Cardiac septum (tissue), 1 donor: ENCODE data around the gene TCTN2. TPM values are rescaled to one million over a fixed set of nuclear protein-coding genes. Genes with fewer than 3 reads are reported as not detected.
A peak's percentile ranks its signal among the peaks of the same experiment; 100 is the strongest.

Experiments
- DNase-seq: peaks from one replicate; pipeline ENCODE4 v3.0.0-alpha.2; 2020; ENCODE audit warnings: low spot score
- intact Hi-C: fragments of 100-400 bp; cut with DNase I; formaldehyde crosslinking; loops from one replicate; pipeline ENCODE4 v1.14.0; 2022
- long read RNA-seq: library from polyadenylated mRNA; unstranded; transcript quantifications from one replicate; pipeline ENCODE4 v2.0.0, GENCODE V29; 2021
- total RNA-seq: library from RNA; stranded (reverse); fragmentation: NEBNext Ultra II Directional; extraction: Animal tissue kit (Norgen Biotek cat#: 25700); gene quantifications from one replicate; pipeline ENCODE4 v1.2.1, GENCODE V29; 2021
- donor health status: DM: no; HTN: no; CAD: no.

The TCTN2 gene
- 3.1 TPM for total RNA-seq
- long read RNA-seq, result 0 reads

- DNase-seq, result peak; percentile 96
- intact Hi-C loops, result no loop called here
Measured at GRCh38 chr12:123670882-123671728, at the start of gene TCTN2. Gene TCTN2, plus strand, starts transcription at chr12:123671113. Its CDS starts 128 bp downstream, at chr12:123671241.

DNA sequence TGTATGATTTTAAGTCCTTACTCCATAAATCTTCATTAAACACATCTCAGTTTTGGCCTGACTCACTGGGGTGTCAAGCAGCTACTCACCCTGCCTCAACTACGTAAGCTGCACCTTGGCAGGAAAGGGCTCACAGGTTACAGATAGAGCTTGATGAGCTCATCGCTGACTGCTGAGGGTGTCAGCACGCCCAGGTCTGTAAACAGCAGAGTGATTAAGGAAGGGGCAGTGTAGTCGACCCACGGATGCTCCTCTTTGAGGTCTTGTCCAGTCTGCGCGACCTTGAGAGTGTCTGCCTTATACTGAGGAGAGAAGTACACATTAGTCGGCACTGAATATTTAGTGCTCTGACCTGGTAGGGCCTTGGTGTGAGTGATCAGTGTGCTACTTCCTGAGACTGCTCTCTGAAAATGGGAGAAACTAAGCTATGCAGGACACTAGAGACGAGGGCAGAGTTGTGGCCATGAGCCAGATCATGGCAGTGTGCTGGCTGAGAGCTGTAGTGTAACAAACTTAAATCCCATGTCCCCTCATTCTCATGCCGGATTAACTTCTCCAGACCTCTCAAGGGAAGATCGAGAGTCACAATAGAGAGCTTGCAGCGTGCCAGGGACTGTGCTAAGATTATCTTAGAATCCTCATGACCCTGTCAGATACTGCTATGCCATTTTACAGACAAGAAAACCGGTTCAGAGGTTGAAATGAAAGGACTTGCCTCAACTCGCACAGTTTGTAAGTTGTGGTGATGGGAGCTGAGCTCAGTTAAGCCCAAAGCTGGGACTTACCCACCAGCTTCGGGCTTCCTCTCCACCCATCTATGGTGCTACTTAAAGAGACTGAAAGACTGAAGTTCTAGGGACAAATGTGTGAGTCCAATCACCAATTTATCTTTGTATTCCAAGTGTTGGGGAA, 49.0 kb upstream of the TCTN2 start:
- intact Hi-C loops, result no loop called here
- no peak for DNase-seq

DNA sequence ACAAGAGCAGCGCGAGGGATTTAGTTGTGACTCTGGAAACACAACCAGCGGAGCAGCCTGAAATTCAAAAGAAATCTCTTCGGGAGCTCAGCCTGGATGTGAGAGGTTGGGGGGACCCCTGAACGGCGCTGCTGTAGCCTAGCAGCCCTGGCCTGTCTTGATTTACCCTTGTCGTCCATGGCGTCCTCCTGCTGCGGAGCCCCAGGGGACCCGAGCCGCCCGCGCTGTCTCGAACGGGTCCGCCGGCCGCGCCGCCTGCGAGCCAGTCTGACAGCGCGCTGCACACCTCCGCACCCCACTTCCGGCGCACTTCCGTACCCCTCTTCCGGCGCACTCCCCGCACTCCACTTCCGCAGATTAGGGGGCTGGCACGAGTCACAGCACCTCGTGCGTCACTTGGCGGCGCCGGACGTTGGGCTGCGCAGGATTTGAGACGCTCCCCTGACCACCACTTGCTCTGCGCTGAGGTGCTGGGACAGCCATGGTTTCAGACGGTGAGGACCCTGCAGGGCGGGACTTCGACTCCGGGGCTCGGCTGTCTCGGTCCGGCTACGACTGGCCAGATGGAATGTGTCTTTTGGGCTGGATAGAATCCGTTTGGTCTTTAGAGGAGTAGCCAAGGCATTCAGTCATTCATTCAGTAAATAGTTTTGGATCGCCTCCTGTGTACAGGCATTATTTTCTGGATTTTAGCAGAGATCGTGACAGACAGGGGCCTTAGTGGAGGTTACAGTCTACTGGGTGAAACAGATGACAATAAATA, 37.4 kb upstream of the TCTN2 start, which contains the start of the genes EIF2B1 and GTF2H3:
Gene EIF2B1 (minus strand): TSS at position 308 of the 763 bp plus-strand sequence. CDS start 129 bp downstream, at position 179.
Gene GTF2H3 (plus strand): TSS at position 451 of the 763 bp plus-strand sequence. CDS start 31 bp downstream, at position 482.
- DNase-seq, result peak; percentile 96
- intact Hi-C loops, result loop anchor here (10.0 kb wide), 1 partner anchor 81 kb away; the partner anchor contains the start of gene ATP6V0A2

- intact Hi-C loops, result loop anchor here (10.0 kb wide), 1 partner anchor 81 kb away; the partner anchor contains the start of gene ATP6V0A2
- no peak for DNase-seq
Measured at GRCh38 chr12:123634142-123634561, 36.8 kb upstream of the TCTN2 start.

DNA sequence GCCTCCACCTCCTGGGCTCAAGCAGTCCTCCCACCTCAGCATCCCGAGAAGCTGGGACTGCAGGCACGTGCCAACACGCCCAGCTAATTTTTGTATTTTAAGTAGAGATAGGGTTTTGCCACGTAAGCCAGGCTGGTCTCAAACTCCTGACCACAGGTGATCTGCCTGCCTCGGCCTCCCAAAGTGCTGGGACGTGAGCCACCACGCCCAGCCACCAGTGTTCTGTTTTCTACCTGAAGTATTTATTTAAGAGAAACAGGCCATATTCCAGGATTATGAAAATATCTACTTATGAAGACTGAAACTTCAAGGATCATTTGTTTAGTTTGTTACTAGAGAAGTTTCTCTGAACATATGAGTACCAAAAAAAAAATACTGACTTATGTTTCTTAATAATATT, 27.0 kb upstream of the TCTN2 start:
- DNase-seq, result no peak
- intact Hi-C loops, result no loop called here

DNA sequence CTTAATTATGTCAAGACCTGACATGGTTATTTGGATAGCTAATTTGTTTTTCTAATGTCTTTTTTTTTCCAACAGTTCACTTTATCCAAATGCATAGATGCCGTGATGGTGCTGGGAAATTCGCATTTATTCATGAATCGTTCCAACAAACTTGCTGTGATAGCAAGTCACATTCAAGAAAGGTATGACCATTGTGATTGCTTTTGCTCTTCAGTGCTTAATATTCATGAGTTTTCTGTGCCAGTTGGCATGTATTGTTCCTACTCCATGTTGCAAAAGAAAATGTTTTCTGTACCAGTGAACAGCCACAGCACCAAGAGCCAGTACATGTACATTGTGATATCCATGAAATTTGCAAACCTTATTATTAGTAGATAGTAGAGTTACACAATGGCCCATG, 25.5 kb upstream of the TCTN2 start:
- intact Hi-C loops, result no loop called here
- no peak for DNase-seq

DNA sequence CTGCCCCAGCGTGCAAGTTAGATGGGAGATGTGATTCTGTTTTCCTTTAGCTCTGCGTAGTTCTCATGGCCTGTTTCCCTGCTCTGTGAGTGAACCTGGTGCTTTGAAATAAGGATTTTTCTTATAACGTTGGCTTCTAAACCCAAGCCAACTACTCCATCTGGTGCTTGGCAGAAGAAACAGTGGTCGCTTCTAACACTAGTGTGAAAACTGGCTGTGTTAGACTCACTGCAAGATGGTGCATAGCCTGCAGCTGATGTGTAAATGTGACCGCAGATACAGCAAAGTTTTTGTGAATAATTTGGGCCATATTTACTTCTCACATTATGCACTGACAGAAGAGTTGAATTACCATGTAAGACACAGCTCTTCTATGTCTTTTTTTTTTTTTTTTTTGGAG, 25.0 kb upstream of the TCTN2 start:
- intact Hi-C loops, result no loop called here
- no peak for DNase-seq

DNA sequence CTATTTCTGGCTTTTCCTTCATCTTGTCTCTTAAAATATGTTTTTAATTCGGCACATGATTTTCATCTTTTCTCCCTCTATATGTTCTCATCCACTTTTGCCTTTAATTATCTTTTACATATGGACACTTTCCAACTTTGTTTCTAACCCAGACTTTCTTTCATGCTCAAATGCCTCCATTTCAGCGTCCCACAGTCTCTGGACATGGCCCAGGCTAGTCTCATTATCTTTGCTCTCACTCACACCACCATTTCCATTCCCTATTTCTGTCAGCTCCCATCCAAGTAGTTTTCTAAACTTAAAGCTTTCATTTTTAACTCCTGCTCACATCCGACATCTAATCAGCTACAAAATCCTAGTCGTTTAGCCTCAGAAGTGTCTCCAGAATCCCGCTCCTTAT, 22.5 kb upstream of the TCTN2 start:
- no peak for DNase-seq
- intact Hi-C loops, result no loop called here

DNA sequence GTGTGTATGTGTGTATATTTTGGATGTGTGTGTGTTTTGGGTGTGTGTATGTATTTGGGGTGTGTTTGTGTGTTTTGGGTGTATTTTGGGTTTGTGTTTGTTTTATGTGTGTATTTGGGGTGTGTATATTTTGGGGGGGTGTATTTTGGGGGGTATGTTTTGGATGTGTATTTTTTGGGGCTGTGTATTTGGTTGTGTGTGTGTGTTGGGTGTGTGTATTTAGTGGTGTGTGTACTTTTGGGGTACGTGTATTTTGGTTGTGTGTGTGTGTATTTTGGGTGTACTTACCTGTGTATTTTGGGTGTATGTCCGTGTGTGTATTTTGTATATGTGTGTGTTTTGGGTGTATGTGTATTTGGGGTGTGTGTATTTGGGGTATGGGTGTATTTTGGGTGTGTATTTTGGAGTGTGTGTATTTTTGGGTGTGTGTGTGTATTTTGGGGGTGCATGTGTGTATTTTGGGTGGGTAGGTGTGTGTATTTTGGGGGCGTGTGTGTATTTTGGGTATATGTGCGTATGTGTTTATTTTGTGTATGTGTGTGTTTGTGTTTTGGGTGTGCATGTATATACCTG, 16.7 kb upstream of the TCTN2 start:
- intact Hi-C loops, result loop anchor here (10.0 kb wide), 1 partner anchor 331 kb away; no protein-coding TSS in a partner anchor
- DNase-seq, result no peak

DNA sequence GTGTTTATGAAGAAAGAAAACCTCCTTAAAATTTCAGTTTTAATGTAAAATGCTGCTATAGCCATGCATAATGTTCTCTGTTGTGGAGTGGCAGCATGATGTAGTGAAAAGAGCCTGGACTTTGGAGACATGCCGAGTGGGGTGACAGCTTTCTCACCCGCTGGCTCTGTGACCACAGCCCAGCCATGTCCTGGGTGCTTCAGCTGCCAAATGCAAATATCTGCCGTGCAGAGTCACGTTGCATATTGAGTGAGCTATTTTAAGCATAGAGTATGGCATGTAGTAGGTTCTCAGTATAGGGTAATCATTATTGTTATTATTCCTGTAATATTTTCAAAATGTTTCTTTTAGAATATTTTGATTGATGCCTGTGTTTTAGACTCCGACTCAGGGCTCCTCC, 15.5 kb upstream of the TCTN2 start:
- intact Hi-C loops, result loop anchor here (10.0 kb wide), 1 partner anchor 329 kb away; no protein-coding TSS in a partner anchor
- DNase-seq, result no peak

DNA sequence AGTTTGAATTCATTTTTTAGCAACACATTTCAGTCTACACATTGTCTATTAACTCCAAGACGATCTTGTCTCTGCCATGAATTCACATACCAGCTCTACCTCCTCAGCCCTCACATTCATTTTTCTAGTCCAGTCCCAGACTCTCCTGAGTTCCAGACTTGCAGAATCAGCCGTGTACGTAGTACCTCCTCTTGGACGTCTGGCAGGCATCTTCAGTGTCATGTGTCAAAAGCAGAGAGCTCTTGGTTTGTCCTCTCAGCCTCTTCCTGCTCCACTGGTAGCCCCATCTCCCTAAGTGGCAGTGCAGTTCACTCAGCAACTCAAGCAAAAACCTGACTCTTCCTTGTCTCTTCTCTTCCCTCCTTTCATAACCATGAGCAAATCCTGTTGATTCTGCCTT, 14.5 kb upstream of the TCTN2 start:
- DNase-seq, result no peak
- intact Hi-C loops, result loop anchor here (10.0 kb wide), 1 partner anchor 328 kb away; no protein-coding TSS in a partner anchor

DNA sequence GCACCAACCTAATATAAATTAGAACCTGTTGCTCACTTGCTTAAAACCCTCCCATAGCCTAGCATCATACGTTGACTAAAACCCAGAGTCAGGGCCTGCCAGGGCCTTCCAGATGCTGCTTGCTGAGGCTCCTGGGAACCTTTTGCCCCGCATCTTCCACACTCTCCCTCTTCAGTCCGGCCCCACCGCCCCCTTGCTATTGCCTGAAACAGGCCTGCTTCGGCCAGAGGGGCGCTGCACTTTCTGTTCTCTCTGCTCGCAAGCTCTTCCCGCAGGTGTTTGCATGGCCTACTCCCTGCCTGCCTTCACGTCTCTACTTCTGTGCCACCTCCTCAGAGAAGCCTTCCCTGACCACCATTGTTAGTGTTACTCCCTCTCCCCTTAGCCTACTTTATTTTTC, 13.7 kb upstream of the TCTN2 start:
- intact Hi-C loops, result loop anchor here (10.0 kb wide), 1 partner anchor 328 kb away; no protein-coding TSS in a partner anchor
- no peak for DNase-seq

DNA sequence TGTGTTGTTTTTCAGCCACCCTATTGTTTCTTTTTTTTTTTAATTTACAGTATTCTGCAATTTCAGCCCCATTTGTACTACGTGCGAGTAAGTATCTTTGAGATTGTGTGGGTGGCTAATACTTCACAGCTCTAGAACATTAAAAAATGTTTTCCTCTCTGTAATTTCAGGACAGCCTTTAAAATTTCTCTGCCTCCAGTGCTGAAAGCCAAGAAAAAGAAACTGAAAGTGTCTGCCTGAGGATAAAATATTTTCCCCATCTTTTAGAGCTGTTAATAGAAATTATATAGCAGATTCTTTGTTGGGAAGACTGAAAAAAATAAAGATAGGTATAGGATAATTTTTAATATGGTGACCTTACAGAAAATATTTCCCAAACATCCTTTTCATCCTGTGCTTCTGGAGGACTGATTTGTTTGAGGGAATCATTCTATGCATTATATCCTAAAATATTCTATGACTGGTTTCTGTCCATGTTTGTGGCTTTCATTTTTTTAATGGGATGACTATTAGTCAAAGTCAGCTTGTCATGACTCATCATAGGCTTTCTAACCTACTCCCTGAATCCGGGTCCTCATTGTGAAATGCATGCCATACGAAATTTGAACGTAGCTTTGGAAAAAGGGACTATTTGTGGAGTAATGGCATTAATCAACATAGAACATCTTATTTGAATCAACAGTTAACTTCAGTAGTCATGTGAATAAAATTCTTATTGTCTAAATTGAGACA, 10.8 kb upstream of the TCTN2 start:
- intact Hi-C loops, result loop anchor here (10.0 kb wide), 1 partner anchor 325 kb away; no protein-coding TSS in a partner anchor
- DNase-seq, result no peak

GRCh38 chr12:123667771-123668170, 3.1 kb upstream of the TCTN2 start:
- no peak for DNase-seq
- intact Hi-C loops, result no loop called here

DNA sequence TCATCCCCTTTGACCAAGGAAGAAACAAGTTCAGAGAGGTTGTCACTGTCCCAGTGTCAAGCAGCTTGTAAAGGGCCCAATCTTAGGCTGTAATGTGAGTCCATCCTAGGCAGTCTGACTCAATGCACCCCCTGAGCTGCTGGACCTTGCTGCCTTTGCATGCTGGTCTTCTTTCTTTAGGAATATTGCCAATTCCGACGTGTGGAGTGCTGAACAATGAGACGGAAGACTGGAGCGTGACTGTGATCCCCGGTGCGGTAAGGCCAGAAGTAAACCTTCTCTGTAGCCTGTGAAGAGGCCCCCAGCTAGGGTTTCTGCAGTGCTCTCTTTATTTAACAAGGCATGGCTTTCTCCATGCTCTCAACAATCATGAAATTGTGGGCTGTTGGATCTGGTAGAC, 963 bp downstream of the TCTN2 start:
- no peak for DNase-seq
- intact Hi-C loops, result no loop called here

DNA sequence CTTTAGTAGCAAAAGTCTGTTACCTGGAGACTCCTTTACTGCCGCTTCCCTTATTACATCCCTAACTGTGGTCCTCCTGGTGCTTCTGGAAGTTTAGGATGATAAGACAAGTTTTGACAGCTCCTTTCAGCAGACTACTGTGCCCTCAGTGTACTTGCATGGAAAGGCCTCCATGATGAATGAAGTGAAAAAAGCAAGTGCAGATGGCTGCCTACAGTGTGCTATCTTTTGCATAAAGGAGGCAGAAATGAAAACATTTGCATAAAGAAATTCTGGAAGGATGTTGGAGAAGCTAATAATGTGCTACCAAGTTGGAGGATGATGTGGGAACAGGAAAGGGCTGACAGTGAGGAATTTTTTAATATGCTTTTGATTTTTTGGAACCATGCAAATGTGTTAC, 4.5 kb downstream of the TCTN2 start:
- intact Hi-C loops, result no loop called here
- no peak for DNase-seq

DNA sequence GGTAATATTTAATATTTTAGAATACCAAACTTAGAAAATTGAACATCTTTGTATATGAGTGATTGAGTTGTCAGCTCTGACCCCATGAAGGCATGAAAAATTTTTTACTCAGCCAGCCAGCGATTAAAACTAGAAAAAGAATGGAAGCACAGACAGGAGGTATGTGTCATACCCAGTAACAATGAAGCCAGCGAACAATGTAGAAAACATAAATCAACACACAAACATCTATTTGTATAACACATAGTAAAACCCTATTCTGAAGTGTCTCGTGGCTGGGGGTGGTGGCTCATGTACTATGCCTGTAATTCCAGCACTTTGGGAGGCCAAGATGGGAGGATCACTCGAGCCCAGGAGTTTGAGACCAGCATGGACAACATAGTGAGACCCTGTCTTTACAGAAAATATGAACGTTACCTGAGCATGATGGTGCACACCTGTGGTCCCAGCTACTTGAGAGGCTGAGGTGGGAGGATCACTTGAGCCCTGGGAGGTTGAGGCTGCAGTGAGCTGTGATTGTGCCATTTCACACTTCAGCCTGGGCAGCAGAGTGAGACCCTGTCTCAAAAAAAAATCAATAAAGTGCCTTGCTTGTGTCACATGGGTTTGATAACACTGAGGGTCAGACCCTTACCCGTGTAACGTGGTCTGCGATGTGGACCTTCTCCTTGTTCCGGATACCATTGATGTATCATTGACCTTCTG, 5.9 kb downstream of the TCTN2 start:
- DNase-seq, result no peak
- intact Hi-C loops, result no loop called here
